Caco-2 (cell line): Measurements from ENCODE around the gene RBPJL. TPM values are rescaled to one million over a fixed set of nuclear protein-coding genes. Genes with fewer than 3 reads are reported as not detected.
A peak's percentile ranks its signal among the peaks of the same experiment; 100 is the strongest.

Source experiments
- BruUV-seq: library from RNA; stranded (reverse); fragments of 400-500 nt; replicated peaks from 2 replicates; lab custom pipeline; 2021; lab: Mats Ljungman, UMichigan
- CTCF ChIA-PET: fragments of 300-600 bp; sonication (Branson Sonifier 250); formaldehyde crosslinking; loops from one replicate; lab custom pipeline; 2022; ENCODE audit warnings: antibody characterized with exemption; lab: Charles Lee
- POLR2A ChIA-PET: fragments of 300-600 bp; sonication (Branson Sonifier 250); formaldehyde crosslinking; loops from one replicate; lab custom pipeline; 2022; ENCODE audit warnings: antibody characterized with exemption; lab: Charles Lee
- DNase-seq, 2 experiments: peaks; one replicate each; pipeline versions ENCODE4 v3.0.0 to v3.0.0-alpha.2; 2020 to 2022
- H3K27me3 ChIP-seq: replicated peaks from 2 replicates; pipeline ENCODE4 v1.6.0; 2011; ENCODE audit warnings: low read length; ENCODE audit not compliant: control insufficient read depth, insufficient read depth
- H3K36me3 ChIP-seq: 2 replicates; pipeline ENCODE4 v1.5.1; 2011; ENCODE audit warnings: low read length; ENCODE audit not compliant: control insufficient read depth, insufficient read depth
- H3K4me1 ChIP-seq: fragments of 250-450 bp; sonication (Bioruptor Pico); 2 replicates; pipeline ENCODE4 v1.5.1; 2020; ENCODE audit warnings: mild to moderate bottlenecking
- H3K4me3 ChIP-seq: 2 replicates; pipeline ENCODE4 v1.5.1; 2011; ENCODE audit warnings: low read depth, mild to moderate bottlenecking, control low read depth, low read length
- H3K9me3 ChIP-seq: fragments of 250-450 bp; sonication (Bioruptor Pico); 2 replicates; pipeline ENCODE4 v1.5.1; 2020; ENCODE audit warnings: mild to moderate bottlenecking, moderate library complexity
- H3K27ac Mint-ChIP-seq: one replicate; pipeline ENCODE4 v1.8.0; 2022; ENCODE audit warnings: mixed read lengths; ENCODE audit not compliant: unreplicated experiment
- H3K27me3 Mint-ChIP-seq: one replicate; pipeline ENCODE4 v1.8.0; 2022; ENCODE audit warnings: mixed read lengths; ENCODE audit not compliant: insufficient read depth, unreplicated experiment
- H3K36me3 Mint-ChIP-seq: one replicate; pipeline ENCODE4 v1.8.0; 2022; ENCODE audit warnings: mild to moderate bottlenecking, mixed read lengths; ENCODE audit not compliant: insufficient read depth, unreplicated experiment
- H3K4me1 Mint-ChIP-seq: one replicate; pipeline ENCODE4 v1.8.0; 2022; ENCODE audit warnings: low read depth, mixed read lengths; ENCODE audit not compliant: unreplicated experiment
- H3K4me3 Mint-ChIP-seq: one replicate; pipeline ENCODE4 v1.8.0; 2022; ENCODE audit warnings: mild to moderate bottlenecking, moderate library complexity, mixed read lengths; ENCODE audit not compliant: unreplicated experiment
- H3K9me3 Mint-ChIP-seq: one replicate; pipeline ENCODE4 v1.8.0; 2022; ENCODE audit warnings: mixed read lengths; ENCODE audit not compliant: unreplicated experiment
- intact Hi-C: fragments of 100-400 bp; cut with micrococcal nuclease; formaldehyde crosslinking; loops from one replicate; pipeline ENCODE4 v1.10.0; 2022; ENCODE audit not compliant: unreplicated experiment
- total RNA-seq: library from RNA; stranded (reverse); gene quantifications from 2 replicates; pipeline ENCODE4 v1.2.3, GENCODE V29; 2022
- TF ChIP-seq, protein P1 (sequence below), 2 experiments: fragments of 200-600 bp in 1 of 2; IDR thresholded peaks; 1 replicate in 1 of 2; 2 replicates in 1 of 2; pipeline versions ENCODE4 v1.5.1 to v1.8.0; 2011 to 2022; ENCODE audit warnings: antibody characterized with exemption in 1 of 2, control low read depth in 1 of 2, inconsistent platforms in 1 of 2, low read depth in 1 of 2, low read length in 1 of 2, mild to moderate bottlenecking in 1 of 2, moderate library complexity in 1 of 2; ENCODE audit not compliant: insufficient read depth in 1 of 2, severe bottlenecking in 1 of 2, unreplicated experiment in 1 of 2

RBPJL gene
- total RNA-seq, 1 experiment from 2014 or later, result not detected

DNA sequence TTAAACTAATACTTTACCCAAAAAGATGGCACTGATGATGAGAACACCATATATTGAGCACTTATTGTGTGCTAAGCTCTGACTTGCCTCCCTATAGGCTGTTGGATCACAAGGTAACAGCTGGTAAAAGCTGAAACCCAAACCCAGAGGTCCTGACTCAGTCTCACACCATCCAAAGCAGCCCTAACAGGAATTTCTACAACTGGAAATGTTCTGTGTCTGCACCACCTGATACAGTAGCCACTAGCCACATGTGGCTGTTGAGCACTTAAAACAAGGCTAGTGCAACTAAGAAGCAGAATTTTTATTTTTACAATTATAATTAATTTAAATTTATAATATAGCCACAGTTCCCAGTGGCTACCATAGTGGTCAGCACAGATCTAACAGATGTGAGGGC, 17.1 kb downstream of the RBPJL start:
- TF ChIP-seq, protein P1, sequence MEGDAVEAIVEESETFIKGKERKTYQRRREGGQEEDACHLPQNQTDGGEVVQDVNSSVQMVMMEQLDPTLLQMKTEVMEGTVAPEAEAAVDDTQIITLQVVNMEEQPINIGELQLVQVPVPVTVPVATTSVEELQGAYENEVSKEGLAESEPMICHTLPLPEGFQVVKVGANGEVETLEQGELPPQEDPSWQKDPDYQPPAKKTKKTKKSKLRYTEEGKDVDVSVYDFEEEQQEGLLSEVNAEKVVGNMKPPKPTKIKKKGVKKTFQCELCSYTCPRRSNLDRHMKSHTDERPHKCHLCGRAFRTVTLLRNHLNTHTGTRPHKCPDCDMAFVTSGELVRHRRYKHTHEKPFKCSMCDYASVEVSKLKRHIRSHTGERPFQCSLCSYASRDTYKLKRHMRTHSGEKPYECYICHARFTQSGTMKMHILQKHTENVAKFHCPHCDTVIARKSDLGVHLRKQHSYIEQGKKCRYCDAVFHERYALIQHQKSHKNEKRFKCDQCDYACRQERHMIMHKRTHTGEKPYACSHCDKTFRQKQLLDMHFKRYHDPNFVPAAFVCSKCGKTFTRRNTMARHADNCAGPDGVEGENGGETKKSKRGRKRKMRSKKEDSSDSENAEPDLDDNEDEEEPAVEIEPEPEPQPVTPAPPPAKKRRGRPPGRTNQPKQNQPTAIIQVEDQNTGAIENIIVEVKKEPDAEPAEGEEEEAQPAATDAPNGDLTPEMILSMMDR (IDR thresholded peaks at IDR 0.05; ENCODE audit: insufficient read depth in 1 of 2, low read depth in 1 of 2, low read length in 1 of 2, severe bottlenecking in 1 of 2, unreplicated experiment in 1 of 2), result no peak
- H3K27me3 Mint-ChIP-seq, result no peaks in the 10 kb centered on the region
- ChIA-PET POLR2A (interaction anchor here (0.5 to 1.5 kb wide), 7 partner anchors 20 to 115 kb away, joined by 3 to 21 read pairs (median 7); partner anchors contain the start of gene SYS1), CTCF (interaction anchor here (0.7 to 7.4 kb wide), 22 partner anchors 11 to 447 kb away, joined by 3 to 278 read pairs (median 11); partner anchors contain the start of genes PIGT, SYS1, WFDC10A and WFDC2)
- peaks cover 12% of the 10 kb centered on the region for H3K36me3 ChIP-seq
- H3K27ac Mint-ChIP-seq, result peak overlapping the region; percentile 3
- no peaks in the 10 kb centered on the region for H3K4me1 Mint-ChIP-seq
- no peaks in the 10 kb centered on the region for H3K9me3 Mint-ChIP-seq
- H3K4me3 ChIP-seq, result no peak overlapping the region
- DNase-seq, result no peak
- H3K9me3 ChIP-seq, result no peaks in the 10 kb centered on the region
- peaks cover 8% of the 10 kb centered on the region; the same call in 1 of the 2 replicates for H3K4me1 ChIP-seq
- H3K36me3 Mint-ChIP-seq, result peaks cover 53% of the 10 kb centered on the region
- H3K4me3 Mint-ChIP-seq, result no peak overlapping the region
- no TSS peak for BruUV-seq
- no peaks in the 10 kb centered on the region for H3K27me3 ChIP-seq
- intact Hi-C loops, result loop anchor here (1.0 kb wide), 6 partner anchors 20 to 448 kb away; partner anchors contain the start of genes PIGT and SYS1

GRCh38 chr20:45325371-45325770, 18.7 kb downstream of the RBPJL start:
- Mint-ChIP-seq H3K27ac (peak overlapping the region; percentile 16), H3K4me3 (no peak overlapping the region), H3K27me3 (no peaks in the 10 kb centered on the region), H3K36me3 (peaks cover 69% of the 10 kb centered on the region), H3K4me1 (no peaks in the 10 kb centered on the region), H3K9me3 (no peaks in the 10 kb centered on the region)
- ChIA-PET POLR2A (no interaction called here), CTCF (interaction anchor here (0.6 to 2.5 kb wide), 7 partner anchors 25 to 446 kb away, joined by 3 to 11 read pairs (median 5); partner anchors contain the start of gene SYS1)
- TF ChIP-seq, protein P1 (IDR thresholded peaks at IDR 0.05; ENCODE audit: insufficient read depth in 1 of 2, low read depth in 1 of 2, low read length in 1 of 2, severe bottlenecking in 1 of 2, unreplicated experiment in 1 of 2), result no peak
- Histone ChIP-seq H3K9me3 (no peaks in the 10 kb centered on the region), H3K4me1 (peaks cover 8% of the 10 kb centered on the region; the same call in 1 of the 2 replicates), H3K4me3 (no peak overlapping the region), H3K36me3 (peaks cover 24% of the 10 kb centered on the region), H3K27me3 (no peaks in the 10 kb centered on the region)
- no peak for DNase-seq
- BruUV-seq, result no TSS peak
- intact Hi-C loops, result no loop called here

- Mint-ChIP-seq H3K27ac (no peak overlapping the region), H3K27me3 (no peaks in the 10 kb centered on the region), H3K36me3 (peaks cover 100% of the 10 kb centered on the region), H3K4me1 (peaks cover 12% of the 10 kb centered on the region), H3K4me3 (no peak overlapping the region), H3K9me3 (no peaks in the 10 kb centered on the region)
- no TSS peak for BruUV-seq
- ChIA-PET POLR2A (no interaction called here), CTCF (interaction anchor here (1.5 kb wide), 1 partner anchor 108 kb away, joined by 3 read pairs; no protein-coding TSS in a partner anchor)
- DNase-seq, result no peak
- Histone ChIP-seq H3K4me3 (no peak overlapping the region), H3K27me3 (no peaks in the 10 kb centered on the region), H3K4me1 (peaks cover 17% of the 10 kb centered on the region), H3K9me3 (no peaks in the 10 kb centered on the region), H3K36me3 (peaks cover 32% of the 10 kb centered on the region)
- TF ChIP-seq, protein P1 (IDR thresholded peaks at IDR 0.05; ENCODE audit: insufficient read depth in 1 of 2, low read depth in 1 of 2, low read length in 1 of 2, severe bottlenecking in 1 of 2, unreplicated experiment in 1 of 2), result no peak
- intact Hi-C loops, result no loop called here
Measured at GRCh38 chr20:45328451-45328850, 21.8 kb downstream of the RBPJL start.
